IMR-90 (cell line): Measurements from ENCODE around the gene NDST1. TPM values are rescaled to one million over a fixed set of nuclear protein-coding genes. Genes with fewer than 3 reads are reported as not detected.

Source experiments
- ATAC-seq: fragments of 200-7000 bp; cut with Tn5 transposase; 2 replicates; pipeline ENCODE4 v1.9.1; 2020; ENCODE audit warnings: low read depth, mild to moderate bottlenecking, moderate library complexity
- BruUV-seq: library from RNA; stranded (reverse); fragments of 400-500 nt; replicated peaks from 2 replicates; lab custom pipeline; 2021; lab: Mats Ljungman, UMichigan
- CTCF ChIA-PET: fragments of 300-600 bp; formaldehyde crosslinking; extraction: SDS; loops from one replicate; lab custom pipeline; 2021; ENCODE audit warnings: antibody characterized with exemption; lab: Yijun Ruan, JAX
- POLR2A ChIA-PET: fragments of 300-600 bp; sonication (Branson Sonifier 250); formaldehyde crosslinking; loops from one replicate; lab custom pipeline; 2022; ENCODE audit warnings: antibody characterized with exemption; ENCODE audit not compliant: unreplicated experiment; lab: Charles Lee
- DNase-seq: peaks from one replicate; pipeline ENCODE4 v3.0.0; 2013
- H2AFZ ChIP-seq: replicated peaks from 2 replicates; pipeline ENCODE3; 2013; ENCODE audit warnings: low read length, mild to moderate bottlenecking; ENCODE audit not compliant: poor library complexity
- H2AK5ac ChIP-seq: 2 replicates; pipeline ENCODE4 v1.6.1; 2013; ENCODE audit warnings: low read depth, low read length, inconsistent platforms
- H2AK9ac ChIP-seq: replicated peaks from 2 replicates; pipeline ENCODE3; 2013; ENCODE audit warnings: mild to moderate bottlenecking, low read depth, low read length, moderate library complexity; ENCODE audit not compliant: poor library complexity
- H2BK120ac ChIP-seq: 2 replicates; pipeline ENCODE4 v1.6.1; 2013; ENCODE audit warnings: low read depth, low read length, inconsistent platforms
- H2BK15ac ChIP-seq: 3 replicates; pipeline ENCODE4 v1.6.1; 2013; ENCODE audit warnings: low read depth, low read length, inconsistent platforms
- H2BK20ac ChIP-seq: 2 replicates; pipeline ENCODE4 v1.6.1; 2013; ENCODE audit warnings: low read depth, mild to moderate bottlenecking, inconsistent platforms, low read length, moderate library complexity
- H2BK5ac ChIP-seq: 2 replicates; pipeline ENCODE4 v1.6.1; 2013; ENCODE audit warnings: mild to moderate bottlenecking, low read depth, low read length, inconsistent platforms; ENCODE audit not compliant: poor library complexity, severe bottlenecking
- H3K14ac ChIP-seq: replicated peaks from 2 replicates; pipeline ENCODE4 v1.6.1; 2013; ENCODE audit warnings: low read depth, low read length, inconsistent platforms
- H3K18ac ChIP-seq: 2 replicates; pipeline ENCODE4 v1.6.1; 2013; ENCODE audit warnings: low read depth, low read length, control low read depth
- H3K23ac ChIP-seq: 2 replicates; pipeline ENCODE4 v1.6.1; 2013; ENCODE audit warnings: low read depth, low read length, inconsistent platforms
- H3K27ac ChIP-seq: 2 replicates; pipeline ENCODE4 v1.5.1; 2013; ENCODE audit warnings: mild to moderate bottlenecking, control low read depth, low read length; ENCODE audit not compliant: insufficient read depth
- H3K27me3 ChIP-seq: 2 replicates; pipeline ENCODE4 v1.6.1; 2013; ENCODE audit warnings: low read length; ENCODE audit not compliant: control insufficient read depth, insufficient read depth
- H3K36me3 ChIP-seq: 2 replicates; pipeline ENCODE4 v1.6.1; 2013; ENCODE audit warnings: low read length, mixed read lengths; ENCODE audit not compliant: control insufficient read depth, insufficient read depth
- H3K4ac ChIP-seq: 2 replicates; pipeline ENCODE4 v1.6.1; 2013; ENCODE audit warnings: low read depth, low read length, inconsistent platforms
- H3K4me1 ChIP-seq: 2 replicates; pipeline ENCODE4 v1.6.1; 2013; ENCODE audit warnings: low read length, mixed read lengths; ENCODE audit not compliant: control insufficient read depth, insufficient read depth
- H3K4me2 ChIP-seq: 2 replicates; pipeline ENCODE4 v1.6.1; 2013; ENCODE audit warnings: low read depth, mild to moderate bottlenecking, control low read depth, low read length, moderate library complexity
- H3K4me3 ChIP-seq: 2 replicates; pipeline ENCODE4 v1.5.1; 2013; ENCODE audit warnings: low read depth, mild to moderate bottlenecking, control low read depth, low read length, moderate library complexity; ENCODE audit not compliant: insufficient read depth
- H3K56ac ChIP-seq: 2 replicates; pipeline ENCODE4 v1.6.1; 2013; ENCODE audit warnings: low read length, inconsistent platforms; ENCODE audit not compliant: insufficient read depth; ENCODE audit errors: extremely low read depth
- H3K79me1 ChIP-seq, 2 experiments: 2 replicates each; pipeline ENCODE4 v1.6.1; 2013; ENCODE audit warnings: low read length in 2 of 2, inconsistent platforms in 1 of 2, low read depth in 1 of 2
- H3K9ac ChIP-seq: 2 replicates; pipeline ENCODE4 v1.6.1; 2013; ENCODE audit warnings: low read depth, low read length, control low read depth
- H3K9me1 ChIP-seq: 2 replicates; pipeline ENCODE4 v1.6.1; 2013; ENCODE audit warnings: low read length, inconsistent platforms; ENCODE audit not compliant: insufficient read depth
- H3K9me3 ChIP-seq: 2 replicates; pipeline ENCODE4 v1.6.1; 2013; ENCODE audit warnings: low read length; ENCODE audit not compliant: control insufficient read depth, insufficient read depth
- H4K20me1 ChIP-seq: 2 replicates; pipeline ENCODE4 v1.6.1; 2013; ENCODE audit warnings: low read length, inconsistent platforms; ENCODE audit not compliant: insufficient read depth
- H4K5ac ChIP-seq: 2 replicates; pipeline ENCODE4 v1.6.1; 2013; ENCODE audit warnings: mild to moderate bottlenecking, low read depth, low read length, control low read depth
- H4K8ac ChIP-seq, 2 experiments: 2 replicates each; pipeline ENCODE4 v1.6.1; 2013; ENCODE audit warnings: low read depth in 2 of 2, low read length in 2 of 2, control low read depth in 1 of 2, inconsistent platforms in 1 of 2
- H4K91ac ChIP-seq: 2 replicates; pipeline ENCODE4 v1.6.1; 2013; ENCODE audit warnings: low read depth, low read length, inconsistent platforms; ENCODE audit not compliant: insufficient read depth
- BHLHE40 ChIP-seq: fragments of 150-350 bp; IDR thresholded peaks from 2 replicates; pipeline ENCODE4 v1.6.1; 2016; ENCODE audit warnings: mild to moderate bottlenecking, low read depth, low read length
- CEBPB ChIP-seq: IDR thresholded peaks from 2 replicates; pipeline ENCODE4 v1.6.1; 2012; ENCODE audit warnings: low read depth, low read length, improper control_type of control experiment
- CHD1 ChIP-seq: IDR thresholded peaks from 2 replicates; pipeline ENCODE4 v1.6.1; 2012; ENCODE audit warnings: low read depth, low read length, improper control_type of control experiment
- CTCF ChIP-seq: conservative IDR thresholded peaks from 2 replicates; pipeline ENCODE4 v1.5.1; 2012; ENCODE audit warnings: mild to moderate bottlenecking, low read depth, low read length, improper control_type of control experiment
- ELK1 ChIP-seq: fragments of 150-350 bp; IDR thresholded peaks from 2 replicates; pipeline ENCODE4 v1.6.1; 2016; ENCODE audit warnings: low read depth, mild to moderate bottlenecking, low read length, moderate library complexity, borderline replicate concordance
- FOS ChIP-seq: fragments of 150-350 bp; IDR thresholded peaks from 2 replicates; pipeline ENCODE4 v1.6.1; 2016; ENCODE audit warnings: low read depth, low read length
- MAFK ChIP-seq: IDR thresholded peaks from 2 replicates; pipeline ENCODE4 v1.6.1; 2012; ENCODE audit warnings: low read depth, low read length, improper control_type of control experiment
- MAZ ChIP-seq: IDR thresholded peaks from 2 replicates; pipeline ENCODE4 v1.6.1; 2012; ENCODE audit warnings: low read depth, mild to moderate bottlenecking, low read length, improper control_type of control experiment, moderate library complexity, borderline replicate concordance
- MXI1 ChIP-seq: IDR thresholded peaks from 2 replicates; pipeline ENCODE4 v1.6.1; 2012; ENCODE audit warnings: low read depth, mild to moderate bottlenecking, low read length, moderate library complexity, borderline replicate concordance
- NFE2L2 ChIP-seq: fragments of 150-350 bp; IDR thresholded peaks from 2 replicates; pipeline ENCODE4 v1.6.1; 2016; ENCODE audit warnings: low read depth, mild to moderate bottlenecking, low read length
- POLR2A ChIP-seq: IDR thresholded peaks from 2 replicates; pipeline ENCODE4 v1.6.1; 2012; ENCODE audit warnings: mild to moderate bottlenecking, low read depth, low read length
- RAD21 ChIP-seq: IDR thresholded peaks from 2 replicates; pipeline ENCODE4 v1.6.1; 2012; ENCODE audit warnings: low read length, improper control_type of control experiment
- RCOR1 ChIP-seq: IDR thresholded peaks from 2 replicates; pipeline ENCODE4 v1.6.1; 2012; ENCODE audit warnings: mild to moderate bottlenecking, low read length, improper control_type of control experiment; ENCODE audit not compliant: insufficient replicate concordance
- RFX5 ChIP-seq: IDR thresholded peaks from 2 replicates; pipeline ENCODE4 v1.8.0; 2012; ENCODE audit warnings: low read depth, mild to moderate bottlenecking, low read length, moderate library complexity
- SMC3 ChIP-seq: fragments of 150-350 bp; IDR thresholded peaks from 2 replicates; pipeline ENCODE4 v1.6.1; 2016; ENCODE audit warnings: low read depth, mild to moderate bottlenecking, antibody characterized with exemption, low read length, moderate library complexity
- USF2 ChIP-seq: fragments of 150-350 bp; IDR thresholded peaks from 2 replicates; pipeline ENCODE4 v1.6.1; 2017; ENCODE audit warnings: mild to moderate bottlenecking, antibody characterized with exemption, low read length, low read depth
- WGBS, 2 experiments: methylation state at CpG; one replicate each; pipeline versions ENCODE4 v1.1.5 to v1.1.7; 2013; ENCODE audit warnings: missing lambda C conversion rate in 2 of 2; ENCODE audit not compliant: insufficient read length in 1 of 2; ENCODE audit errors: extremely low coverage in 2 of 2; 5-methylcytosine and 5-hydroxymethylcytosine counted together
- dilution Hi-C: fragments of 300-500 bp; cut with HindIII; formaldehyde crosslinking; loops from one replicate; pipeline ENCODE4 v1.14.3; 2018; ENCODE audit warnings: low sequenced_read_pairs; ENCODE audit not compliant: unreplicated experiment
- in situ Hi-C: fragments of 300-500 bp; cut with MboI; formaldehyde crosslinking; loops from 3 replicates; pipeline ENCODE4 v1.14.3; 2019; ENCODE audit warnings: low sequenced_read_pairs, inconsistent platforms, mixed read lengths
- intact Hi-C: fragments of 100-400 bp; cut with micrococcal nuclease; formaldehyde crosslinking; loops from 2 replicates; pipeline ENCODE4 v1.10.0; 2022
- polyA plus RNA-seq, 3 experiments: library from polyadenylated mRNA; depleted of rRNA; stranded (reverse); fragments of >200 nt; gene quantifications; 2 replicates each; pipeline ENCODE4 v1.2.3, GENCODE V29; 2012; ENCODE audit warnings: low replicate concordance in 1 of 3
- total RNA-seq: library from RNA; depleted of rRNA; stranded (reverse); fragments of >200 nt; gene quantifications from 2 replicates; pipeline ENCODE4 v1.2.3, GENCODE V29; 2012

The NDST1 gene
- total and polyA plus RNA-seq, 2 of the 4 experiments (the other 2 are of a cell fraction), result 30.5 to 80.4 TPM

- Histone ChIP-seq H2BK15ac (peak overlapping the region; percentile 92; the same call in 2 of the 3 replicates), H4K5ac (peak overlapping the region; percentile 49), H2AK5ac (peak overlapping the region; percentile 94), H3K79me1 (peaks cover 4 to 18% of the 10 kb centered on the region in 2 experiments; a peak in 2 of 4 replicates), H2BK120ac (peak overlapping the region; percentile 96), H4K91ac (peak overlapping the region; percentile 90), H3K9ac (no peak overlapping the region), H3K4me3 (no peak overlapping the region), H3K36me3 (no peaks in the 10 kb centered on the region), H3K27me3 (no peaks in the 10 kb centered on the region), H3K4ac (peak overlapping the region; percentile 96), H3K4me1 (peaks cover 25% of the 10 kb centered on the region), H2BK5ac (peak overlapping the region; percentile 83), H3K56ac (no peak overlapping the region), H2AFZ (peak overlapping the region; percentile 58), H3K23ac (0 out of 2 replicates have a peak overlapping the region, but pooled peaks have one; percentile 75), H3K18ac (peak overlapping the region; percentile 69), H3K9me1 (peaks cover 7% of the 10 kb centered on the region), H3K9me3 (no peaks in the 10 kb centered on the region), H3K14ac (peak overlapping the region; percentile 72), H3K4me2 (no peak overlapping the region), H4K20me1 (no peaks in the 10 kb centered on the region), H4K8ac (peak overlapping the region; percentile 47 to 69; a peak in 3 of 4 replicates), H2BK20ac (peak overlapping the region; percentile 93), H3K27ac (peak overlapping the region; percentile 48), H2AK9ac (peak overlapping the region; percentile 90)
- dilution Hi-C loops (no loop called here), in situ Hi-C loops (loop anchor here (10.0 kb wide), 1 partner anchor 377 kb away; the partner anchor contains the start of gene IRGM), intact Hi-C loops (loop anchor here (2.0 kb wide), 1 partner anchor 49 kb away; no protein-coding TSS in a partner anchor)
- WGBS, 2 experiments, result no CpG with 5 or more reads among the region's 4 CpGs
- ATAC-seq (no peak), DNase-seq (no peak)
- POLR2A ChIA-PET, result no interaction called here
- TF ChIP-seq MAZ, result no peak
- no peak for TF ChIP-seq MAFK
- TF ChIP-seq FOS, result no peak
- no peak for TF ChIP-seq BHLHE40
- TF ChIP-seq NFE2L2, result no peak
- TF ChIP-seq SMC3, result no peak
- no peak for TF ChIP-seq CEBPB
- TF ChIP-seq MXI1, result no peak
- TF ChIP-seq RAD21, result no peak
- TF ChIP-seq ELK1, result no peak
- no peak for TF ChIP-seq RCOR1
- no peak for TF ChIP-seq RFX5
- no peak for TF ChIP-seq CHD1
- TF ChIP-seq CTCF, result no peak
- no peak for TF ChIP-seq POLR2A
- TF ChIP-seq USF2, result no peak
- CTCF ChIA-PET, result interaction anchor here (0.7 kb wide), 1 partner anchor 49 kb away, joined by 3 read pairs; no protein-coding TSS in a partner anchor
- no TSS peak for BruUV-seq
Observed at GRCh38 chr5:150468206-150468605, 39.7 kb upstream of the NDST1 start.
